Calu3 (cell line): Measurements from ENCODE around the gene FTO. TPM values are rescaled to one million over a fixed set of nuclear protein-coding genes. Genes with fewer than 3 reads are reported as not detected.

ENCODE experiments used
- BruUV-seq: library from RNA; stranded (reverse); fragments of 400-500 nt; replicated peaks from 2 replicates; lab custom pipeline; 2021; lab: Mats Ljungman, UMichigan
- CTCF ChIA-PET: fragments of 300-600 bp; sonication (Branson Sonifier 250); formaldehyde crosslinking; loops from one replicate; lab custom pipeline; 2022; ENCODE audit warnings: antibody characterized with exemption; lab: Charles Lee
- DNase-seq: peaks from one replicate; pipeline ENCODE4 v3.0.0; 2022
- H3K27ac Mint-ChIP-seq: one replicate; pipeline ENCODE4 v1.8.0; 2022; ENCODE audit warnings: mixed read lengths; ENCODE audit not compliant: unreplicated experiment
- H3K27me3 Mint-ChIP-seq: one replicate; pipeline ENCODE4 v1.8.0; 2022; ENCODE audit warnings: mixed read lengths; ENCODE audit not compliant: unreplicated experiment
- H3K36me3 Mint-ChIP-seq: one replicate; pipeline ENCODE4 v1.8.0; 2022; ENCODE audit warnings: mild to moderate bottlenecking, moderate library complexity, mixed read lengths; ENCODE audit not compliant: insufficient read depth, unreplicated experiment
- H3K4me1 Mint-ChIP-seq: one replicate; pipeline ENCODE4 v1.8.0; 2022; ENCODE audit warnings: mild to moderate bottlenecking, low read depth, mixed read lengths; ENCODE audit not compliant: unreplicated experiment
- H3K4me3 Mint-ChIP-seq: one replicate; pipeline ENCODE4 v1.8.0; 2022; ENCODE audit warnings: mild to moderate bottlenecking, low read depth, moderate library complexity, mixed read lengths; ENCODE audit not compliant: unreplicated experiment
- H3K9me3 Mint-ChIP-seq: one replicate; pipeline ENCODE4 v1.8.0; 2022; ENCODE audit warnings: low read depth, mixed read lengths; ENCODE audit not compliant: unreplicated experiment
- intact Hi-C: fragments of 100-400 bp; cut with micrococcal nuclease; formaldehyde crosslinking; loops from one replicate; pipeline ENCODE4 v1.10.0; 2022; ENCODE audit not compliant: unreplicated experiment
- total RNA-seq: library from RNA; stranded (reverse); gene quantifications from 2 replicates; pipeline ENCODE4 v1.2.3, GENCODE V29; 2022
- TF ChIP-seq, protein P1 (sequence below): fragments of 200-600 bp; IDR thresholded peaks from one replicate; pipeline ENCODE4 v1.8.0; 2022; ENCODE audit warnings: antibody characterized with exemption; ENCODE audit not compliant: unreplicated experiment

The FTO gene
- total RNA-seq, 1 experiment from 2014 or later, result 68.9 TPM

DNA sequence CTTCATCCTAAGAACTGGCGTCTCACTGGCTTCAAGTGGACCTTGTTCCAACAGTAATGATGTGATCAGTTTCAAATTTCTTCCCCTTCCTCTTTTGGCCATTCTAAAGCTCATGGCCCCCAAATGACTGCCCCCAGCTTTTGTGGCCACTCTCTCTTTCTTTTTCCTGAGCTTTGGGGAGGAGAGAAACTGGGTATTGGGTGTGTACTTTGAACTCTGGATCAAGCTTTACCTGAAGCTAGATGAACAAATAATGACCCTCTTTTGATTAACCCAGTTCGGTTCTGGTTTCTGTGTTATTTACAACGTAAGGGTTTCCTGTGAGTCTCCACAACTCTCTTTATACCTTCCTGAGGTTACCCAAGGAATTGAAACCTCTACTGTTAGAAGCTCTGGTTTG, 132.7 kb downstream of the FTO start:
- CTCF ChIA-PET, result no interaction called here
- intact Hi-C loops, result no loop called here
- no peak for DNase-seq
- no peaks in the 10 kb centered on the region for H3K36me3 Mint-ChIP-seq
- TF ChIP-seq, protein P1, sequence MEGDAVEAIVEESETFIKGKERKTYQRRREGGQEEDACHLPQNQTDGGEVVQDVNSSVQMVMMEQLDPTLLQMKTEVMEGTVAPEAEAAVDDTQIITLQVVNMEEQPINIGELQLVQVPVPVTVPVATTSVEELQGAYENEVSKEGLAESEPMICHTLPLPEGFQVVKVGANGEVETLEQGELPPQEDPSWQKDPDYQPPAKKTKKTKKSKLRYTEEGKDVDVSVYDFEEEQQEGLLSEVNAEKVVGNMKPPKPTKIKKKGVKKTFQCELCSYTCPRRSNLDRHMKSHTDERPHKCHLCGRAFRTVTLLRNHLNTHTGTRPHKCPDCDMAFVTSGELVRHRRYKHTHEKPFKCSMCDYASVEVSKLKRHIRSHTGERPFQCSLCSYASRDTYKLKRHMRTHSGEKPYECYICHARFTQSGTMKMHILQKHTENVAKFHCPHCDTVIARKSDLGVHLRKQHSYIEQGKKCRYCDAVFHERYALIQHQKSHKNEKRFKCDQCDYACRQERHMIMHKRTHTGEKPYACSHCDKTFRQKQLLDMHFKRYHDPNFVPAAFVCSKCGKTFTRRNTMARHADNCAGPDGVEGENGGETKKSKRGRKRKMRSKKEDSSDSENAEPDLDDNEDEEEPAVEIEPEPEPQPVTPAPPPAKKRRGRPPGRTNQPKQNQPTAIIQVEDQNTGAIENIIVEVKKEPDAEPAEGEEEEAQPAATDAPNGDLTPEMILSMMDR, result no peak
- H3K4me1 Mint-ChIP-seq, result no peaks in the 10 kb centered on the region
- no TSS peak for BruUV-seq
- no peaks in the 10 kb centered on the region for H3K9me3 Mint-ChIP-seq
- no peaks in the 10 kb centered on the region for H3K27me3 Mint-ChIP-seq
- no peak overlapping the region for H3K4me3 Mint-ChIP-seq
- no peak overlapping the region for H3K27ac Mint-ChIP-seq

DNA sequence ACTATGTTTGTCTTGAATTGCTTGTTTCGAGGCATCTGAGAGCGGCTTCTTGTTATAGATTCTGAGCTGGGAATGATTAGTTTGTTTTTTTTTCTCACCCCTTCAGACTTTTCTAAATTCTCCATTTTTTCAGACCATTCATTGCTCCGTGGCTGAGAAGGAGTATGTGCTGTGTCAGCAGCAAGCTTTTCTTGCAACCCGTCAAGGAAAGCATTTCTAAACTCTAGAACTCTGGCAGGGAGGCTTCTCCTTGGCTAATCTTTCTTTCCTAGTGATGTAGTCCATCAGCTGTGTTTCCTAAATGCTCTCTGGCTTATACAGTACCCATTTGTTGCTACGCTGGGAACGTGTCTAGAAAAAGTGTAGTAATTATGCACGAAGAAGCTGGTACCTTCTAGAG, 133.5 kb downstream of the FTO start:
- no peaks in the 10 kb centered on the region for H3K27me3 Mint-ChIP-seq
- CTCF ChIA-PET, result no interaction called here
- intact Hi-C loops, result no loop called here
- H3K36me3 Mint-ChIP-seq, result no peaks in the 10 kb centered on the region
- TF ChIP-seq, protein P1, result no peak
- DNase-seq, result no peak
- H3K27ac Mint-ChIP-seq, result no peak overlapping the region
- no peaks in the 10 kb centered on the region for H3K4me1 Mint-ChIP-seq
- H3K9me3 Mint-ChIP-seq, result no peaks in the 10 kb centered on the region
- H3K4me3 Mint-ChIP-seq, result no peak overlapping the region
- no TSS peak for BruUV-seq

DNA sequence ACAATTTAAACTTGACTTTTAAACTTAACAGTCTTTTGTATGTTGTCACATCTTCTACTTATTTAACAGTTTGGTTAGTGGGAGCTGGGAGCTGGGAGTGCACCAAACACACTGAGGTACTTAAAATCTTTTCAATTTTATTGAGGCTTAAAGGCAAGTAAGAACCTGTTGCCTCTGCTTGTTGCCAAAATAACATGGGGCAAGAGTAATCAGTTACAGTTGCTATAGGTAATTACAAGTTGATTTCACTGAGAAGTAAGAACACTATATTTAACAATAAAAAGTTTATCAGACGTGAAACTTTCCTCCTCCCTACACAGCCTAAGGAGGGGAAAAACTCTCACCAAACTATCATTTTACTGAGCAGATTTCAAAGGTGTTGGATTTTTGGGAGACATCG, 135.2 kb downstream of the FTO start:
- CTCF ChIA-PET, result no interaction called here
- H3K4me1 Mint-ChIP-seq, result no peaks in the 10 kb centered on the region
- H3K36me3 Mint-ChIP-seq, result no peaks in the 10 kb centered on the region
- no peaks in the 10 kb centered on the region for H3K9me3 Mint-ChIP-seq
- no TSS peak for BruUV-seq
- TF ChIP-seq, protein P1, result no peak
- DNase-seq, result no peak
- no peak overlapping the region for H3K27ac Mint-ChIP-seq
- intact Hi-C loops, result no loop called here
- H3K27me3 Mint-ChIP-seq, result no peaks in the 10 kb centered on the region
- H3K4me3 Mint-ChIP-seq, result no peak overlapping the region

DNA sequence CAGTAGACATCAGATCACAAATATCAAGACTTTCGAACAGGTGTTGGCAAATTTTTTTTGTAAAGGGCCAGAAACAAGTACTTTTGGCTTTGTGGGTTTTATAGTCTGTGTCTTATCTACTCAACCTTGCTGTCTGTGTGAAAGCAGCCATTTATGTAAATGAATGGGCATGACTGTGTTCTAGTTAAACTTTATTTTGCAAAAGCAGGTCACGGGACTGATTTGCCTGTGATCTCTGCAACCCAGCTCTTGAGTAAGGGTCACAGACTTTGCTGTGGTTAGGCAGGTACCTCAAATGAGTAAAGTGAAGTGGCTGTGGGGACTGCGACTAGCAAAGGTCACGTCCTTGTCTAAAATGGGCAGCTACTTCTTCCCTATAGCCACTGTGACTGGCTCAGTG, 136.5 kb downstream of the FTO start:
- no peaks in the 10 kb centered on the region for H3K36me3 Mint-ChIP-seq
- no peaks in the 10 kb centered on the region for H3K27me3 Mint-ChIP-seq
- intact Hi-C loops, result no loop called here
- CTCF ChIA-PET, result interaction anchor here (0.7 kb wide), 1 partner anchor 9 kb away, joined by 3 read pairs; no protein-coding TSS in a partner anchor
- no peaks in the 10 kb centered on the region for H3K9me3 Mint-ChIP-seq
- no TSS peak for BruUV-seq
- H3K27ac Mint-ChIP-seq, result no peak overlapping the region
- DNase-seq, result no peak
- TF ChIP-seq, protein P1, result no peak
- H3K4me3 Mint-ChIP-seq, result no peak overlapping the region
- H3K4me1 Mint-ChIP-seq, result no peaks in the 10 kb centered on the region
